Heart right ventricle (tissue), 16 donors: ENCODE measurements around the gene SALL3. TPM values are rescaled to one million over a fixed set of nuclear protein-coding genes. Genes with fewer than 3 reads are reported as not detected.
"Not testable (repeated sequence)": the region's sequence is repeated elsewhere in the genome, so short reads cannot be mapped to it uniquely, and the experiment has no call there.

Experiments
- ATAC-seq, 8 donors: fragments of 200-7000 bp; cut with Tn5 transposase; one replicate each; pipeline ENCODE4 v1.9.1; 2020; ENCODE audit warnings: mild to moderate bottlenecking in 8 of 8, moderate library complexity in 8 of 8, moderate number of reproducible peaks in 1 of 8
- DNase-seq, 2 donors: peaks; one replicate each; pipeline ENCODE4 v3.0.0-alpha.2; 2020
- H3K27ac ChIP-seq, 10 donors: fragments of 200-600 bp; sonication (generic) in 2 of 10; one replicate each; pipeline versions ENCODE4 v1.5.0 to v1.8.0; 2020 to 2022; ENCODE audit warnings: mild to moderate bottlenecking in 3 of 10
- H3K27me3 ChIP-seq, 7 donors: fragments of 200-600 bp; one replicate each; pipeline ENCODE4 v1.8.0; 2021 to 2022; ENCODE audit warnings: mild to moderate bottlenecking in 2 of 7
- H3K36me3 ChIP-seq, 9 donors: fragments of 200-600 bp; sonication (generic) in 1 of 9; one replicate each; pipeline versions ENCODE4 v1.5.0 to v1.8.0; 2020 to 2022; ENCODE audit warnings: mild to moderate bottlenecking in 2 of 9
- H3K4me1 ChIP-seq, 9 donors: fragments of 200-600 bp; sonication (generic) in 1 of 9; one replicate each; pipeline versions ENCODE4 v1.5.0 to v1.8.0; 2020 to 2022; ENCODE audit warnings: mild to moderate bottlenecking in 4 of 9
- H3K4me3 ChIP-seq, 10 donors: fragments of 200-600 bp; sonication (generic) in 2 of 10; one replicate each; pipeline versions ENCODE4 v1.5.0 to v1.8.0; 2020 to 2022; ENCODE audit warnings: mild to moderate bottlenecking in 7 of 10, moderate library complexity in 2 of 10
- H3K9me3 ChIP-seq, 11 donors: fragments of 200-600 bp in 10 of 11; sonication (generic) in 2 of 11; one replicate each; pipeline versions ENCODE4 v1.5.0 to v1.8.0; 2013 to 2022; ENCODE audit warnings: mild to moderate bottlenecking in 2 of 11, control low read depth in 1 of 11, moderate library complexity in 1 of 11
- WGBS, 2 donors: extraction: QIAGEN DNeasy Blood & Tissue Kit; methylation state at CpG; one replicate each; pipeline ENCODE4 v1.1.7; 2013; ENCODE audit warnings: inconsistent platforms in 1 of 2; 5-methylcytosine and 5-hydroxymethylcytosine counted together
- intact Hi-C, 10 donors: fragments of 100-400 bp; cut with DNase I; formaldehyde crosslinking; loops; one replicate each; pipeline versions ENCODE4 v1.11.1 to v1.14.2; 2022
- polyA plus RNA-seq, 2 donors: library from polyadenylated mRNA; stranded (reverse); fragments of 200-250 nt; gene quantifications; one replicate each; pipeline ENCODE4 v1.2.3, GENCODE V29; 2013
- total RNA-seq, 10 donors: library from RNA; stranded (reverse); fragmentation: NEBNext Ultra II Directional in 3 of 10; extraction: Animal tissue kit (Norgen Biotek cat#: 25700) in 3 of 10; gene quantifications; one replicate each; pipeline versions ENCODE4 v1.2.1 to v1.2.4, GENCODE V29; 2021 to 2023
- TF ChIP-seq, protein P1 (sequence below), 9 donors: fragments of 200-600 bp; sonication (generic) in 2 of 9; IDR thresholded peaks; one replicate each; pipeline versions ENCODE4 v1.5.0 to v1.8.0; 2021 to 2022; ENCODE audit warnings: antibody characterized with exemption in 9 of 9, mild to moderate bottlenecking in 5 of 9, moderate library complexity in 1 of 9
- donor health status: Arrhythmogenic right ventricular cardiomyopathy.
- donor health status: ischemic (EF 13 %, LVEDD 7.1; RV severe dilation, severe dysfunction).
- donor health status: healthy with polysubstance abuse.
- donor health status: DM: no; HTN: yes; CAD: no.
- donor health status: DM: no; HTN: no; CAD: no.
- donor health status: ischemic (EF 25% LVEDD 6.9; RV normal size, moderate dysfunction).
- donor health status: ischemic (EF 25% LVEDD 5.7; RV mildly dilated, moderate dysfunction).
- donor health status: healthy.
- donor health status: DM: yes; HTN: yes; CAD: no.
- donor health status: Ischemic cardiomyopathy.
- donor health status: ischemic (EF 35%, LVEDD 5.7; RV mildly dilated, moderate dysfunction).
- donor health status: nonischemic (EF 11% LVEDD 7.7; RV severe dilation, severe dysfunction).
- donor health status: DM: yes; HTN: yes; CAD: no.
- donor health status: PGD.
- donor health status: ischemic (EF 29% LVEDD 5.4; RV normal size, mild dysfunction).
- donor health status: nonischemic (EF 23%, LVEDD 6.1; RV moderate dilation, normal function).

SALL3 gene
- total and polyA plus RNA-seq, 12 donors, result 0.06 to 1.2 (median 0.17) TPM; not detected in 1

- Histone ChIP-seq H3K36me3 (no peaks in the 10 kb centered on the region), H3K4me1 (no peaks in the 10 kb centered on the region), H3K9me3 (peaks cover 0 to 15% (median 0%) of the 10 kb centered on the region in 11 donors), H3K4me3 (no peak overlapping the region), H3K27ac (no peak overlapping the region), H3K27me3 (peaks cover 0 to 5% (median 0%) of the 10 kb centered on the region in 7 donors)
- TF ChIP-seq, protein P1, sequence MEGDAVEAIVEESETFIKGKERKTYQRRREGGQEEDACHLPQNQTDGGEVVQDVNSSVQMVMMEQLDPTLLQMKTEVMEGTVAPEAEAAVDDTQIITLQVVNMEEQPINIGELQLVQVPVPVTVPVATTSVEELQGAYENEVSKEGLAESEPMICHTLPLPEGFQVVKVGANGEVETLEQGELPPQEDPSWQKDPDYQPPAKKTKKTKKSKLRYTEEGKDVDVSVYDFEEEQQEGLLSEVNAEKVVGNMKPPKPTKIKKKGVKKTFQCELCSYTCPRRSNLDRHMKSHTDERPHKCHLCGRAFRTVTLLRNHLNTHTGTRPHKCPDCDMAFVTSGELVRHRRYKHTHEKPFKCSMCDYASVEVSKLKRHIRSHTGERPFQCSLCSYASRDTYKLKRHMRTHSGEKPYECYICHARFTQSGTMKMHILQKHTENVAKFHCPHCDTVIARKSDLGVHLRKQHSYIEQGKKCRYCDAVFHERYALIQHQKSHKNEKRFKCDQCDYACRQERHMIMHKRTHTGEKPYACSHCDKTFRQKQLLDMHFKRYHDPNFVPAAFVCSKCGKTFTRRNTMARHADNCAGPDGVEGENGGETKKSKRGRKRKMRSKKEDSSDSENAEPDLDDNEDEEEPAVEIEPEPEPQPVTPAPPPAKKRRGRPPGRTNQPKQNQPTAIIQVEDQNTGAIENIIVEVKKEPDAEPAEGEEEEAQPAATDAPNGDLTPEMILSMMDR (IDR thresholded peaks at IDR 0.05), result no peak
- ATAC-seq (no peak), DNase-seq (no peak)
- WGBS, 2 donors, result 86 to 88% methylated on average over 17 of the region's 17 CpGs
- intact Hi-C loops, result no loop called here
Measured at GRCh38 chr18:78955051-78955450, 24.6 kb upstream of the SALL3 start.

- Histone ChIP-seq H3K4me3 (no peak overlapping the region), H3K27me3 (peaks cover 0 to 5% (median 0%) of the 10 kb centered on the region in 7 donors), H3K4me1 (no peaks in the 10 kb centered on the region), H3K36me3 (no peaks in the 10 kb centered on the region), H3K9me3 (peaks cover 0 to 2% (median 0%) of the 10 kb centered on the region in 11 donors), H3K27ac (no peak overlapping the region)
- DNase-seq (no peak), ATAC-seq (no peak)
- TF ChIP-seq, protein P1 (IDR thresholded peaks at IDR 0.05), result no peak
- 83 to 91% methylated on average over 14 of the region's 14 CpGs for whole genome bisulfite sequencing, 2 donors
- intact Hi-C loops, result no loop called here
Measured at GRCh38 chr18:78957140-78957539, 22.5 kb upstream of the SALL3 start.

DNA sequence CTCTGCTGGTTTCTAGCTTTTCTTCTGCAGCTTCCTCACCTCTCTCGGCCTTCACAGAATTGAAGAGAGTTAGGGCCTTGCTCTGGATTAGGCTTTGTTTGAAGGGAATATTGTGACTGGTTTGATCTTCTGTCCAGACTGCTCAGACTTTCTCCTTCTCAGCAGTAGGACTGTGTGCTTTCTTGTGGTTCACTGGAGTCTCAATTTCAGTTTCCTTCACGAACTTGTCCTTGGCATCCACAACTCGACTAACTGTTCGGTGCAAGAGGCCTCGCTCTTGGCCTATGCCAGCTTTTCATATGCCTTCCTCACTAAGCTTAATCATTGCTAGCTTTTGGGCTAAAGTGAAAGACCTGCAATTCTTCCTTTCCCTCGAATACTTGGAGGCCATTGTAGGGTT is 18.9 kb upstream of the SALL3 start:
- ATAC-seq (no peak), DNase-seq (no peak)
- TF ChIP-seq, protein P1 (IDR thresholded peaks at IDR 0.05), result no peak
- Histone ChIP-seq H3K4me3 (no peak overlapping the region), H3K9me3 (peaks cover 0 to 11% (median 0%) of the 10 kb centered on the region in 11 donors), H3K36me3 (no peaks in the 10 kb centered on the region), H3K27ac (no peak overlapping the region), H3K27me3 (peaks cover 0 to 9% (median 0%) of the 10 kb centered on the region in 7 donors), H3K4me1 (no peaks in the 10 kb centered on the region)
- 83 to 87% methylated on average over 6 of the region's 6 CpGs for WGBS, 2 donors
- intact Hi-C loops, result no loop called here

DNA sequence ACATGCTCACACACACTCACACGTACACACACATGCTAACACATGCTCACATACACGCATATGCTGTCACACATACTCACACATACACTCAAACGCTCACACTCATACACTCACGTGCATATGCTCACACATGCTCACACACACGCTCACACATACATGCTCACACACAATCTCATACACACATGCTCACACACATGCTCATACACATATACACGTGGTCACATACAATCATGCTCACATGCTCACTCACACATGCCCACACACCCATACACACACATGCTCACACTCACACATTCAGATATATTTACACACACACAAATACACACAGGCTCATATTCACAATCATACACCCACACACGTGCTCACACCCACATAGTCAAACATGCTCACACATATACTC is 17.5 kb upstream of the SALL3 start:
- peaks cover 0 to 23% (median 9%) of the 10 kb centered on the region in 7 donors for H3K27me3 ChIP-seq
- TF ChIP-seq, protein P1 (IDR thresholded peaks at IDR 0.05), result no peak
- H3K9me3 ChIP-seq, result peaks cover 0 to 11% (median 0%) of the 10 kb centered on the region in 11 donors
- intact Hi-C loops, result no loop called here
- no peak for DNase-seq
- no peak overlapping the region for H3K27ac ChIP-seq
- no peaks in the 10 kb centered on the region for H3K4me1 ChIP-seq
- H3K4me3 ChIP-seq, result no peak overlapping the region
- no peaks in the 10 kb centered on the region for H3K36me3 ChIP-seq
- WGBS, 2 donors, result 82 to 85% methylated on average over 7 of the region's 7 CpGs
- ATAC-seq, result no peak

DNA sequence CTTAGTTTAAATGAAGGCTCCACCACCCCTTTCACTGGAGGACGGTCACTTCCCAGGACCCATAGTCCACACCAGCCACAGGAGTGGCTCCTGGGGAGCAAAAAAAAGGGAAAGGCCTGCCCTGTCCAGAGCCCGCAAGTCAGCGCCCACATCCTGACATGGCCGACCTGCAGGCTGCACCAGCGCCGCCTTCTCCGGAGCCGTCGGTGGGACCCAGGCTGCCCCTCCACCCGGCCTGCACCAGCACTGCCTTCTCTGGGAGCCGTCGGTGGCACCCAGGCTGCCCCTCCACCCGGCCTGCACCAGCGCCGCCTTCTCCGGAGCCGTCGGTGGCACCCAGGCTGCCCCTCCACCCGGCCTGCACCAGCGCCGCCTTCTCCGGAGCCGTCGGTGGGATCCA is 14.9 kb upstream of the SALL3 start:
- intact Hi-C loops, ATAC-seq, H3K27ac ChIP-seq, H3K4me3 ChIP-seq, H3K4me1 ChIP-seq, DNase-seq, H3K36me3 ChIP-seq: not testable (repeated sequence)
- Histone ChIP-seq H3K9me3 (peaks cover 0 to 11% (median 0%) of the 10 kb centered on the region in 11 donors), H3K27me3 (peaks cover 0 to 41% (median 14%) of the 10 kb centered on the region in 7 donors)
- 92% methylated on average over 24 of the region's 24 CpGs for WGBS, 2 donors
